GM18868 (cell line): ENCODE results near the gene IRAG1.
"Not testable (repeated sequence)": the region's sequence is repeated elsewhere in the genome, so short reads cannot be mapped to it uniquely, and the experiment has no call there.

Source experiments
- ATAC-seq: cut with Tn5 transposase; IDR thresholded peaks from one replicate; pipeline ENCODE4 v1.9.1; 2021; ENCODE audit warnings: mild to moderate bottlenecking, moderate library complexity; ENCODE audit not compliant: unreplicated experiment

The IRAG1 gene

DNA sequence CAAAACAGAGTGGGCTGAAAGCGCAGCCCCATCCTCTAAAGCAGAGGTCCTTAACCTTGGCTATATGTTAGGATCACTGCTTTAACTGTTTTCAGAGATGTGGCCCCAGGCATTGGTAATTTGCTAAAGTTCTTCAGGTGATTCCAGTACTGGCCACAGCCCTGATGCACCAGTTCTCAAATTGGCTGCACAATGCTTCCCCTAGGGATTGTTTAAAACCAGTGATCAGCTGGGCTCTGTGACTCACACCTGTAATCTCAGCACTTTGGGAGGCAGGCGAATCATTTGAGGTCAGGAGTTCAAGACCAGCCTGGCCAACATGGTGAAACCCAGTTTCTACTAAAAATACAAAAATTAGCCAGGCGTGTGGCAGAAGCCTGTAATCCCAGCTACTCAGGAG lies 8.4 kb upstream of the IRAG1 start:
- no peak for ATAC-seq

- ATAC-seq, result no peak
Measured at GRCh38 chr11:10699072-10699471, 5.5 kb upstream of the IRAG1 start.

- no peak for ATAC-seq
Measured at GRCh38 chr11:10697323-10697620, 3.7 kb upstream of the IRAG1 start.

GRCh38 chr11:10696468-10697322 lies 3.1 kb upstream of the IRAG1 start:
- ATAC-seq, result no peak

DNA sequence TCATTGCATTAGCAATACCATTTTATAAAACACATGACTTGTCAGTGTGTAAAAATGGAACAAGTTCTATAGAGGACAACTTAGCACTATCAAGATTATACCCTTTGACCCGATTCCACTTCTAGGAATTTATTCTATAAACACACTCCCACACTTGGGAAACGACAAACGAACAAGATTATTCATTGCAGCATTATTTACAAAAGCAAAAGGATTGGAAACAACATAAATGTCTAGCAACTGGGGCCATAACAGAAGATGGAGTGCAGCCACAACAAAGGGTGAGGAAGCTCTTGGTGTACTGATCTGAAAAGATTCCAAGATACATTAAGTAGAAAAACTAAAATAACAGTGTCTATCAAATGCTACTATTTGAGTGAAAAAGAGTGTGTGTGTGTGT lies 2.3 kb upstream of the IRAG1 start:
- no peak for ATAC-seq

DNA sequence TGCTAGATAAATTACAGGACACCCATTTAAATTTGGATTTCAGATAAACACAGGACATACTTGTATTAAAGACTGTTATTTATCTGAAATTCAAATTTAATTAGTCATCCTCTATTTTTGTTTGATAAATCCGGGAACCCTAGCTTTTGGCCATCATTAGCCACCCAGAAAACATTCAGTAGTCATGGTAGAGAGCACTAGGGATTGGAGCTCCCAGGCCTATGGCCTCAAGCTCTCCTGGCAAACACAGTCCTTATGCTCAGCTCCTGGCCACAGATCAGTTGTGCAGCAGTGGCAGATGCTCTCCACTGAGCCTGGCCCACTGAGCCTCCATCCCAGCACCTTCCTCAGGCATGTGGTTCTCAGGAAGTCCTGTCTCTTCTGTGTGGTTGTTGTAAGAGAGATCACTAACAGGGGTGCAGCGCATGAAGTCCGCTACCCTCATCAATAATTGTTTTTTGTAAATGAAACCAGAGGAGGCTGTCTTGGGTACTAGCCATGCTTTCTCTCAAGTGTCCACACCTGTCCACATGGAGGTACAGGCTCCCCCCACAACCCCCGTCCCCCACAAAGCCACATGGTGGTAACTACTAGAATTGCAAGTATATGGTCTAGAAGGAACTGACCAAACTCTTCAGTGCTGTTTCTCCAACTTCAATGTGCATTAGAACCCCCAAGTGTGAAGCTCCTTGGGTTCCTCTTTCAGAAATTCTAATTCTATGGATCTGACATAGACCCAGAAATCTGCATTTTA lies 1.1 kb upstream of the IRAG1 start:
- ATAC-seq, result no peak

DNA sequence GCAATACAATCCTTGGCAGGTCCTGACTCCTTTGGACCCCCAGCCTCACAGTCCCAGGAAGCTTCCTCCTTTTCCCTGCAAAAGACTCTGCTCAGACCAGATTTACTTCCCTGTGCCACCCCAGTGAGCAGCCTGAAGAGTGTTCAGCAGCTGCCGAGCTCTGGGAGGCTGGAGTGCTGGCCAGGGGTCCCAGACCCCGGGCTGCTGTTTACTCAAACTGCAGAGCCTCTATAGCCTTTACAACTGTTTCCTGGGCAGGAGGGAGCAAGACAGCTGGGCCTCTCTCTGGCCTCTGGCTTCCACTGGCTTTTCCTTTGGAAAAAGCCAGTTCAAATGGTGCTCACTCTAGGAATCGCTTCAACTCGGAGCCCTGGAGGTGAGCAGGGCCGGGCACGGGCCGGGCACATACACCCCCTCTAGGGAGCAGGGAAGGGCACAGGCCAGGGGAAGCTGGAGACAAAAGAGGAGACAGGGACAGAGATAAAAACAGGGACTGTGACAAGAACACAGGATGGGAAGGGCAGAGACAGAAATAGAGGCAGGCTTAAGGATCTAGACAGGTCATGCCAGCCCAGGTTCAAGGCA lies 932 bp downstream of the IRAG1 start:
- no peak for ATAC-seq

DNA sequence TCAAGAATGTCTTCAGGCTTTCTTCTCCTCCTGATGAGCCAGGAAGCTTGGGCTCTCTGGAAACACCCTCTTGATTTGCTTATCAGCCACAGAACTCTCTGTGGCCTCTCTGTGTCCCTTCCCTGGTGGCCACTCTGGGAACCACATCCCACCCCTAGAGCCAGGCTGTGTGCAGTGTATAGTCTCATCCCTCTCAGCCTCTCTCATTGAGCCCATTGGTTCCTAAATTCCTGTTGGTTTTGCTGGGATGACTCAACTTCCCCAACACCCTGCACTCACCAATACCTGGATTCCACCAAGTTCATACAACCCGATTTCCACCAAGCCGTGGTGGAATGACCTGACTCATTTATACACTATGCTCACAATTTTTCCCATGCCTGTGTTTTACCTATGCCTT lies 5.2 kb downstream of the IRAG1 start:
- ATAC-seq, result no peak

DNA sequence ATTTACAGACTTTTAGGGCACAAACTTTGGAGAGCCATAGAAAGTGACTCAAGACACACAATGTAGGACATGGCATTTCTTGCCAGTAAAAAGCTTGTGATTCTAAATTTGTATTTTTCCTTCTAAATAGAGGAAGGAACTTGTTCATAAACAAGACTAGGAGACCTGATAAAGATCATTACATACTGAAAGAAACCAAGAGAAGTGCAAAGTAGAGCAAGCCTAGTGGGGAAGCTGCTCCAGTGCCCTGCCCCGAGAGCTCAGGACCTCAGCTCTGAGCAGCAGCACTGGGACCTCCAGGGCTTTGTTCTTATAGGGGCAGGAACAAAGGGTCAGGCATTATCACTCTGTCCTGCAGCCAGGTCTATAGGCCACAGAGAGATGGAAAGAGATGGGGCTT lies 7.2 kb downstream of the IRAG1 start:
- no peak for ATAC-seq

DNA sequence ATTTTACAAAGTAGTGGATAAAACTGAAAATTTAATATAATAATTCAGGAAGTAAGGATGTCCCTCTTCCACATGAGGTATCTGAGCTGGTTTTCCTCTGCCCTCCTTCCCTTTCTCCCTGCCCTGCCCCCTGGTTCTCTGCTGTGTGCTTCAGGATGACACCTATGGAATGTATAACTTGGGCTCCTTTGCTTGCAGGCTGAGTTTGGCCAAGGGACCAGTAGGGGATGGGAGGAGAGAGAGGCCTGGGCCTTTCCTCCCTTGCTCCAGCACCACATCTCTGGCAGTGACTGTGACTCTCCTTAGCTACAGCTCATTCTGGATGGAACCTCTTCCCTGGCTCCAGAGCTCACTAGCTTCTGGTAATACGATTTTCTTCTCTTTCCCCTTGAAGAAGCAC lies 10.1 kb downstream of the IRAG1 start:
- no peak for ATAC-seq

DNA sequence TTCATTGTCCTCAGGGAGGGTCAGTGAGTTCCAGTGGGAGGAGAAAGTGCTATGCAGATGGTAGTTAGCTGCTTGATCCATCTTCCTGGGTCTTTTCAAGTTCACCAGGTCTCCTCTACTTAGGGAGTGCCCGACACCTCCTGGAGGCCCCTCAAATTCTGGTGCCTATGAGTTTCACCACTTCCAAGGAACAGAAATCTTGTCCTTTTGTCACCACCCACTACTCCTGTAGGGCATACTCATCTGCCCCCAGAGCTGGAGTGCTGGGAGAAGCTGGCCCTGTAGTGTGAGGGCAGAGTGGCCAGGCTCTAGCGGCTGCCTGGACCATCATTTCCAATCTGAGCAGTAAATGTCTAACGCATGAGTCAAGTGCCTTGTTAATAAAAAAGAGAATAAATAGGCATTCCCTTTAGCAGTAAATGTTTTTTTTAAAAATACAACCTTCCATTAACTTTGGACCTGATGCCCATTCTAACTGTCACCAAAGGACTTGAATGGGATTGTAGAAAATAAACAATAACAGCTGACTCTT lies 12.5 kb downstream of the IRAG1 start:
- no peak for ATAC-seq

GRCh38 chr11:10680279-10680678 lies 13.3 kb downstream of the IRAG1 start:
- not testable (repeated sequence) for ATAC-seq

- no peak for ATAC-seq
Measured at GRCh38 chr11:10679644-10680043, 13.9 kb downstream of the IRAG1 start.

GRCh38 chr11:10678101-10678500 lies 15.5 kb downstream of the IRAG1 start:
- ATAC-seq, result no peak

DNA sequence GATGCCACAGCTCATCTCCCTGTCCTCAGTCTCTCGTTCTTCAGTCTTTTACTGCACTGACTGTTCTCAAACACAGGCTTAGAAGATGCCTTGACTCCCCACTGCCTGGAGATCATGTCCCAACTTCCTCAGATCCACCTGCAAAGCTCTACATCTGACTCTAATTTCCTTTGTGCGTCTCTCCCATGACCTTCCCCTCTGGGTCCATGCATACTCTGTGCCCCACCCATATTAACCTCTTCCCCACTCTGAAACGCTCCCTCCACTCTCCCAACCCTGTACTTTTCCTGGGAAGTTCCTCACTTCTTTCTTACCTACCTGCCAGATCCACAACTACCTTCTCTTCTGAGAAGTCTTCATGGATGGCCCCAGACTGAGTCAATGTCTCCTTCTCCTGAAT lies 16.6 kb downstream of the IRAG1 start:
- ATAC-seq, result no peak

DNA sequence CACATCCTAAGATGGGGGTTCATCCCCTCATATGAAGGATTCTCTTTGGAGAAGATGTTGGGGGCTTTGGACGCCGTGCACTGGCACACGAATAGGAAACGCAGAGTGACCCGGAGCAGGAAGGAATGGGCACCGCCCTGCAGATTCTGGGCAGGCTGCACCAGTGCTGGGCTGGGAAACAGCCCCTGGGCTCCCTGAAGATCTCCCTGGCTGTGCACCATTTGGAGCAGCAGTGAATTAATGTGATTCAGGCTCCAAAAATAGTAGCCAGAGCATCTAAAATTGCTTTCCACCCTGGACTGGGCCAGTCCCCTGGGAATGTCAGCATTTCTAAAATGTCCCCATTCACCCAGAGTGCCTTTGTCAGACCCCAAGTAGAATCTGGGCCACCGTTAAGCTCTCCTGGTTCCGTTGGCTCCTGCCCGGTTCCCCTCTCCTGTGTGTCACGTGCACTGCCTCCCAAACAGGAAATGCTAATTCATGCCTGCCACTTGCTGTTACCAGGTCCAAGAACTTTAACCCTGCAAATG lies 18.6 kb downstream of the IRAG1 start:
- ATAC-seq, result no peak

DNA sequence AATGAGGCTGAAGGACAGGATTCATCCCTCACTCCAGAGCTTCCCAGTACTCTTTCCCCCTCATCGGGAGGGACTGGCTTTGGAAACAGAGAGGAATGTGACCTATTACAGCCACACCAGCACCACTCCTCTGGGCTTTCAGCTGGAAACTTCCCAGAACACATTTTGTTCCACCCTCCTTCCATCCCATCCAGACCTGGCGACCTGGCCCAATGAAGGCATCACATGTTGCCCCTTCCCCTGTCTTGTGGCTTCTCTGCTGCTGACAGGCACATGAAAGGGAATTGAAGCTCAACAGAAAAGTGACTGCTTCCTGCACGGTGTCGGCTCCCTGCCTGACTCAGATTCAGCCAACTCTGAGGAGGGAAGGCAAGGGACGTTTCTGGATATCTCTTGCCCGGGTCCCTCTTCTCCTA lies 19.1 kb downstream of the IRAG1 start:
- ATAC-seq, result no peak

DNA sequence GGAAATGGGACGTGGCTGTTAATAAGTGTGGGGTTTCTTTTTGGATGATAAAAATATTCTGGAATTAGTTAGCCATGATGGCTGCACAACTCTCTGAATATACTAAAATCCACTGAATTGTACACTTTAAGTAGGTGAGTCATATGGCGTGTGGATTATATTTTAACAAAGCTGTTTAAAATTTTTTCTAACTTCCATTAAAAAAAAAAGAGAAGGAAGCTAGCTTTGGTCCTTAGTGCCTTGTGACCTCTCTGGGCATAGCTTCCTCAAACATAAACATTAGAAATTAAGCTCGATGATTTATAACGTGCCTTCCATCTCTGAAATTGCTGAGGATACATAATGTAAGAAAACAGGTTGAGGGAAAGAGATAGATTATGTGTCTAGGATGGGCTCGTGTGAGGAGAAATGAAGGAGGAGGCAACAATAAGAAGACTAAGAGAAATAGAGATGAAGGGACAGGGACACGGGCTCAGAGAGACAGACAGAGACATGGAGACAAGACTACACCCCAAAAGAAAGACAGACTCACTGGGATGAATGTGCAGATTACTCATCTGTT lies 20.0 kb downstream of the IRAG1 start:
- ATAC-seq, result no peak

DNA sequence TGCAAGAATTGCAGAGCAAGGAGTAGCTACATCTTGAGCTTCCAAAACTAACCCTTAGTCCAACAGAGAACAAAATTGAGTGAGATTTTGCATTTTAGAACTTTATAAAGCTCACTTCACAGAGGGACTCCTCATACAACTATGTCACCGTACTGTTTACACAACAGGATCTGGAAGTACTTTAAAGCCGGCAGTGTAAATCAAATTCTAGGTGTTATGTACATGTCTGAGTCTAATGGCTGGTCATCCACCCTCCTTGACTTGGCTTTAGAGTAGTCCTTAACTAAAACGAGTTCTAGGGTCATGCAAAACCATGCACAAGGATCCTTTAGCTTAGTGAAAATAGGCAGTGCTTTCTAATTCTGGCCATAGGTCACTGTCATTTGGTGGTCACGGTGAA lies 23.5 kb downstream of the IRAG1 start:
- no peak for ATAC-seq

GRCh38 chr11:10669258-10670033 lies 24.1 kb downstream of the IRAG1 start:
- no peak for ATAC-seq

DNA sequence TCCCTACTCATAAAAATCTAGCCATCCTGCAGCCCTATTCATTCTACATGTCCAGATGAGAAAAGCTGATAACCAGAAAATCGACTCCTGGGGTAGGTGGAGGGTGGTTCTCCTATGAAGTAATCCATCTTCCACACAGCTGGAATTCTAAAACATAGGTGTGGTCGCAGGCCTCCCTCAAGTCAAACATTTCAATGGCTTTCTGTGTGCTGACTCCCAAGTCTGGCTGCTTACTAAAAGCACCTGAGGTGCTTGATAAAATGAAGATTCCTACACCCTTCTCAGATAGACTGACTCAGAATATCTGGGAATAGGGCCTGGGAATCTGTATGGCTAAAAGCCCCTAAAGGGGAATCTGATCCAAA lies 26.1 kb downstream of the IRAG1 start:
- ATAC-seq, result no peak
